HepG2 (cell line): Measurements from ENCODE around the gene FRMD8. TPM values are rescaled to one million over a fixed set of nuclear protein-coding genes. Genes with fewer than 3 reads are reported as not detected.

ENCODE experiments used
- BHLHE40 ChIP-seq: IDR thresholded peaks from 2 replicates; pipeline ENCODE4 v1.6.1; 2011; ENCODE audit warnings: low read length, improper control_type of control experiment
- GPN1 ChIP-seq: sonication (generic); formaldehyde crosslinking; IDR thresholded peaks from 2 replicates; pipeline ENCODE4 v1.5.1; 2020; ENCODE audit warnings: missing genetic modification reagents, borderline replicate concordance
- LCORL ChIP-seq, 2 experiments: fragments of 450-650 bp in 1 of 2; sonication (generic) in 1 of 2; formaldehyde crosslinking in 1 of 2; IDR thresholded peaks; 2 replicates each; pipeline versions ENCODE4 v1.5.0 to v1.6.1; 2017 to 2020; ENCODE audit warnings: antibody characterized with exemption in 1 of 2, missing genetic modification reagents in 1 of 2
- MTF2 ChIP-seq: sonication (generic); formaldehyde crosslinking; IDR thresholded peaks from 2 replicates; pipeline ENCODE4 v1.5.0; 2020; ENCODE audit warnings: missing genetic modification reagents, borderline replicate concordance
- MYNN ChIP-seq: sonication (generic); formaldehyde crosslinking; IDR thresholded peaks from 2 replicates; pipeline ENCODE4 v1.4.0; 2020; ENCODE audit warnings: mild to moderate bottlenecking, low read depth, missing genetic modification reagents
- NR2C2 ChIP-seq: sonication (generic); formaldehyde crosslinking; IDR thresholded peaks from 2 replicates; pipeline ENCODE4 v1.4.0; 2020; ENCODE audit warnings: missing genetic modification reagents, mild to moderate bottlenecking, moderate library complexity, borderline replicate concordance
- PAF1 ChIP-seq: IDR thresholded peaks from 2 replicates; pipeline ENCODE4 v1.6.1; 2016; ENCODE audit warnings: missing genetic modification reagents, missing compliant biosample characterization
- PHF5A ChIP-seq: IDR thresholded peaks from one replicate; pipeline ENCODE4 v1.6.1; 2018; ENCODE audit warnings: low read depth, missing genetic modification reagents; ENCODE audit not compliant: unreplicated experiment
- SNAI1 ChIP-seq: sonication (generic); formaldehyde crosslinking; IDR thresholded peaks from 2 replicates; pipeline ENCODE4 v1.5.0; 2020; ENCODE audit warnings: mild to moderate bottlenecking, missing genetic modification reagents, borderline replicate concordance
- ZBTB20 ChIP-seq: sonication (generic); formaldehyde crosslinking; IDR thresholded peaks from 2 replicates; pipeline ENCODE4 v1.8.1; 2023; ENCODE audit warnings: missing genetic modification reagents, low read depth, mild to moderate bottlenecking, borderline replicate concordance
- ZFP37 ChIP-seq: sonication (generic); formaldehyde crosslinking; IDR thresholded peaks from 2 replicates; pipeline ENCODE4 v1.4.0; 2020; ENCODE audit warnings: missing genetic modification reagents, borderline replicate concordance
- ZFYVE20 ChIP-seq: sonication (generic); formaldehyde crosslinking; IDR thresholded peaks from 2 replicates; pipeline ENCODE4 v1.8.0; 2023; ENCODE audit warnings: low read depth, mild to moderate bottlenecking, moderate library complexity, missing genetic modification reagents, borderline replicate concordance
- ZIK1 ChIP-seq: sonication (generic); formaldehyde crosslinking; IDR thresholded peaks from 2 replicates; pipeline ENCODE4 v1.5.0; 2020; ENCODE audit warnings: mild to moderate bottlenecking, low read depth, missing genetic modification reagents, borderline replicate concordance
- ZNF354B ChIP-seq: sonication (generic); formaldehyde crosslinking; IDR thresholded peaks from 2 replicates; pipeline ENCODE4 v1.8.0; 2022; ENCODE audit warnings: mild to moderate bottlenecking, missing genetic modification reagents
- ZNF552 ChIP-seq: sonication (generic); formaldehyde crosslinking; IDR thresholded peaks from 2 replicates; pipeline ENCODE4 v1.9.0; 2022; ENCODE audit warnings: missing genetic modification reagents, mild to moderate bottlenecking, borderline replicate concordance
- polyA plus RNA-seq, 8 experiments: library from polyadenylated mRNA; depleted of rRNA in 3 of 8; stranded (reverse) in 7 of 8; unstranded in 1 of 8; fragments of >200 nt; fragmentation: Illumina TruSeq in 4 of 8; extraction: Trizol in 4 of 8; gene quantifications; 2 replicates each; pipeline versions ENCODE4 v1.2.1 to v1.2.3, GENCODE V29; 2011 to 2016; ENCODE audit warnings: low read depth in 4 of 8, missing spikeins in 1 of 8, mixed read lengths in 1 of 8; ENCODE audit not compliant: insufficient read depth in 1 of 8
- total RNA-seq, 5 experiments: library from RNA; depleted of rRNA; stranded (reverse); fragments of >200 nt; fragmentation: Illumina TruSeq; extraction: Trizol; gene quantifications; 2 replicates each; pipeline ENCODE4 v1.2.3, GENCODE V29; 2016; ENCODE audit warnings: low read depth in 1 of 5
- TF ChIP-seq, protein P1 (sequence below): IDR thresholded peaks from 2 replicates; pipeline ENCODE4 v1.6.1; 2012; ENCODE audit warnings: inconsistent platforms
- TF ChIP-seq, protein P2 (sequence below): IDR thresholded peaks from 2 replicates; pipeline ENCODE4 v1.4.0; 2020; ENCODE audit warnings: mild to moderate bottlenecking, missing genetic modification reagents
- TF ChIP-seq, protein P3 (sequence below): sonication (generic); formaldehyde crosslinking; conservative IDR thresholded peaks from 2 replicates; pipeline ENCODE4 v1.8.0; 2022; ENCODE audit warnings: mild to moderate bottlenecking, moderate library complexity, missing genetic modification reagents
- TF ChIP-seq, protein P4 (sequence below): IDR thresholded peaks from 2 replicates; pipeline ENCODE4 v1.6.1; 2012; ENCODE audit warnings: low read length, improper control_type of control experiment

FRMD8 gene
- total and polyA plus RNA-seq, 2 of the 13 experiments (the other 11 are each of a cell fraction or from before 2014, with no cell fraction given): 5.8 to 20.6 TPM

DNA sequence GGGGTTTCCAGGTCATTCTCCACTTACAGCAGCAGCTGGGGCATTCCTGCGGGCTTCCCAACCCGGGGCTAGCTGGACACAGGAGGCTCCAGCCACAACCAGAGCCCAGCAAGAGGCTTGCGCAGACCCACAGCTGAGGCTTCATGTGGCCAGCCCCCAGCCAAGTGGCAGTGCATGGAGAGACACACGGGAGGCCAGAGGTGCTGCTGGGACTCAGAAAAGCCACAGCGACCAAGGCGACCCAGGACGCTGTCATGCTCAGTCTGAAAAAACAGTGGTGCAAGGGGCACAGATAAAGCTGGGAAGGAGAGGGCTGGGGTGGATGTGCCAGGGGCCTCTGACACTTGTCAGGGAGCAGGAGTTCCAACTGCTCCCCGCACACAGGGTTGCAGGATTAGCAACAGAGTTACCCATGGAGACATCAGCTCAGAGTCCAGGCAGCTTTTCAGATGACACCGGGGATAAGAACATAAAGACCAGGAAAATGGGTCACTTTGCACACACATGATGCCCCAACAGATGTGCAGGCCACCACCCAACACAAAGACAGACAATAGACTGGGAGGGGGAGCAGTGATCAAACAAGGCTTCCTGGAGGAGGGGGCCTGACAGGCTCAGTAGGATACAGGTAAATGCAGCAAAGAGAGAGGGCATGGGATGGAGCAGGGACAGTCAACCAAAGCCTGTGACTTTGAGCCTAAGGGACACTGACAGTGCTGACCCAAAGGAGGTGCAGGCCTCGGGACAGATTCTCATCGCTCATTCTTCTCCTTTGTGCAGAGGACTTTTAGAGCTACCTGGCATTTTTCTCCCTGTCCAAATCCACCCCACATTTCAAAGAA, 29.3 kb downstream of the FRMD8 start (continued):
- TF ChIP-seq ZNF552 (CRISPR knock-in tag) (no peak), LCORL (IDR thresholded peaks at IDR 0.05) (no peak), LCORL (CRISPR knock-in tag; IDR thresholded peaks at IDR 0.05) (no peak), PAF1 (no peak), MYNN (no peak), PHF5A (CRISPR knock-in tag) (no peak), GPN1 (CRISPR knock-in tag) (no peak), ZNF354B (CRISPR knock-in tag) (no peak), ZBTB20 (CRISPR knock-in tag) (no peak; the same call in 1 of the 2 replicates), ZIK1 (CRISPR knock-in tag) (no peak; the same call in 1 of the 2 replicates), NR2C2 (CRISPR knock-in tag) (no peak), ZFYVE20 (CRISPR knock-in tag) (no peak), SNAI1 (CRISPR knock-in tag) (no peak), ZFP37 (no peak), BHLHE40 (no peak), MTF2 (CRISPR knock-in tag) (no peak)
- TF ChIP-seq, protein P1, sequence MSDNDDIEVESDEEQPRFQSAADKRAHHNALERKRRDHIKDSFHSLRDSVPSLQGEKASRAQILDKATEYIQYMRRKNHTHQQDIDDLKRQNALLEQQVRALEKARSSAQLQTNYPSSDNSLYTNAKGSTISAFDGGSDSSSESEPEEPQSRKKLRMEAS: no peak
- TF ChIP-seq, protein P2, sequence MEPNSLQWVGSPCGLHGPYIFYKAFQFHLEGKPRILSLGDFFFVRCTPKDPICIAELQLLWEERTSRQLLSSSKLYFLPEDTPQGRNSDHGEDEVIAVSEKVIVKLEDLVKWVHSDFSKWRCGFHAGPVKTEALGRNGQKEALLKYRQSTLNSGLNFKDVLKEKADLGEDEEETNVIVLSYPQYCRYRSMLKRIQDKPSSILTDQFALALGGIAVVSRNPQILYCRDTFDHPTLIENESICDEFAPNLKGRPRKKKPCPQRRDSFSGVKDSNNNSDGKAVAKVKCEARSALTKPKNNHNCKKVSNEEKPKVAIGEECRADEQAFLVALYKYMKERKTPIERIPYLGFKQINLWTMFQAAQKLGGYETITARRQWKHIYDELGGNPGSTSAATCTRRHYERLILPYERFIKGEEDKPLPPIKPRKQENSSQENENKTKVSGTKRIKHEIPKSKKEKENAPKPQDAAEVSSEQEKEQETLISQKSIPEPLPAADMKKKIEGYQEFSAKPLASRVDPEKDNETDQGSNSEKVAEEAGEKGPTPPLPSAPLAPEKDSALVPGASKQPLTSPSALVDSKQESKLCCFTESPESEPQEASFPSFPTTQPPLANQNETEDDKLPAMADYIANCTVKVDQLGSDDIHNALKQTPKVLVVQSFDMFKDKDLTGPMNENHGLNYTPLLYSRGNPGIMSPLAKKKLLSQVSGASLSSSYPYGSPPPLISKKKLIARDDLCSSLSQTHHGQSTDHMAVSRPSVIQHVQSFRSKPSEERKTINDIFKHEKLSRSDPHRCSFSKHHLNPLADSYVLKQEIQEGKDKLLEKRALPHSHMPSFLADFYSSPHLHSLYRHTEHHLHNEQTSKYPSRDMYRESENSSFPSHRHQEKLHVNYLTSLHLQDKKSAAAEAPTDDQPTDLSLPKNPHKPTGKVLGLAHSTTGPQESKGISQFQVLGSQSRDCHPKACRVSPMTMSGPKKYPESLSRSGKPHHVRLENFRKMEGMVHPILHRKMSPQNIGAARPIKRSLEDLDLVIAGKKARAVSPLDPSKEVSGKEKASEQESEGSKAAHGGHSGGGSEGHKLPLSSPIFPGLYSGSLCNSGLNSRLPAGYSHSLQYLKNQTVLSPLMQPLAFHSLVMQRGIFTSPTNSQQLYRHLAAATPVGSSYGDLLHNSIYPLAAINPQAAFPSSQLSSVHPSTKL: no peak
- TF ChIP-seq, protein P3, sequence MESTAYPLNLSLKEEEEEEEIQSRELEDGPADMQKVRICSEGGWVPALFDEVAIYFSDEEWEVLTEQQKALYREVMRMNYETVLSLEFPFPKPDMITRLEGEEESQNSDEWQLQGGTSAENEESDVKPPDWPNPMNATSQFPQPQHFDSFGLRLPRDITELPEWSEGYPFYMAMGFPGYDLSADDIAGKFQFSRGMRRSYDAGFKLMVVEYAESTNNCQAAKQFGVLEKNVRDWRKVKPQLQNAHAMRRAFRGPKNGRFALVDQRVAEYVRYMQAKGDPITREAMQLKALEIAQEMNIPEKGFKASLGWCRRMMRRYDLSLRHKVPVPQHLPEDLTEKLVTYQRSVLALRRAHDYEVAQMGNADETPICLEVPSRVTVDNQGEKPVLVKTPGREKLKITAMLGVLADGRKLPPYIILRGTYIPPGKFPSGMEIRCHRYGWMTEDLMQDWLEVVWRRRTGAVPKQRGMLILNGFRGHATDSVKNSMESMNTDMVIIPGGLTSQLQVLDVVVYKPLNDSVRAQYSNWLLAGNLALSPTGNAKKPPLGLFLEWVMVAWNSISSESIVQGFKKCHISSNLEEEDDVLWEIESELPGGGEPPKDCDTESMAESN (CRISPR knock-in tag): no peak
- TF ChIP-seq, protein P4, sequence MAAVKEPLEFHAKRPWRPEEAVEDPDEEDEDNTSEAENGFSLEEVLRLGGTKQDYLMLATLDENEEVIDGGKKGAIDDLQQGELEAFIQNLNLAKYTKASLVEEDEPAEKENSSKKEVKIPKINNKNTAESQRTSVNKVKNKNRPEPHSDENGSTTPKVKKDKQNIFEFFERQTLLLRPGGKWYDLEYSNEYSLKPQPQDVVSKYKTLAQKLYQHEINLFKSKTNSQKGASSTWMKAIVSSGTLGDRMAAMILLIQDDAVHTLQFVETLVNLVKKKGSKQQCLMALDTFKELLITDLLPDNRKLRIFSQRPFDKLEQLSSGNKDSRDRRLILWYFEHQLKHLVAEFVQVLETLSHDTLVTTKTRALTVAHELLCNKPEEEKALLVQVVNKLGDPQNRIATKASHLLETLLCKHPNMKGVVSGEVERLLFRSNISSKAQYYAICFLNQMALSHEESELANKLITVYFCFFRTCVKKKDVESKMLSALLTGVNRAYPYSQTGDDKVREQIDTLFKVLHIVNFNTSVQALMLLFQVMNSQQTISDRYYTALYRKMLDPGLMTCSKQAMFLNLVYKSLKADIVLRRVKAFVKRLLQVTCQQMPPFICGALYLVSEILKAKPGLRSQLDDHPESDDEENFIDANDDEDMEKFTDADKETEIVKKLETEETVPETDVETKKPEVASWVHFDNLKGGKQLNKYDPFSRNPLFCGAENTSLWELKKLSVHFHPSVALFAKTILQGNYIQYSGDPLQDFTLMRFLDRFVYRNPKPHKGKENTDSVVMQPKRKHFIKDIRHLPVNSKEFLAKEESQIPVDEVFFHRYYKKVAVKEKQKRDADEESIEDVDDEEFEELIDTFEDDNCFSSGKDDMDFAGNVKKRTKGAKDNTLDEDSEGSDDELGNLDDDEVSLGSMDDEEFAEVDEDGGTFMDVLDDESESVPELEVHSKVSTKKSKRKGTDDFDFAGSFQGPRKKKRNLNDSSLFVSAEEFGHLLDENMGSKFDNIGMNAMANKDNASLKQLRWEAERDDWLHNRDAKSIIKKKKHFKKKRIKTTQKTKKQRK: no peak
